SK-N-MC (cell line): Measurements from ENCODE around the gene DUSP10.

Experiments used
- EZH2 ChIP-seq: fragments of 200-600 bp; sonication (generic); IDR thresholded peaks from one replicate; pipeline ENCODE4 v1.6.1; 2017; ENCODE audit warnings: antibody characterized with exemption
- POLR2AphosphoS5 ChIP-seq: IDR thresholded peaks from 2 replicates; pipeline ENCODE4 v1.6.1; 2012; ENCODE audit warnings: mild to moderate bottlenecking, low read depth, low read length, borderline replicate concordance

DNA sequence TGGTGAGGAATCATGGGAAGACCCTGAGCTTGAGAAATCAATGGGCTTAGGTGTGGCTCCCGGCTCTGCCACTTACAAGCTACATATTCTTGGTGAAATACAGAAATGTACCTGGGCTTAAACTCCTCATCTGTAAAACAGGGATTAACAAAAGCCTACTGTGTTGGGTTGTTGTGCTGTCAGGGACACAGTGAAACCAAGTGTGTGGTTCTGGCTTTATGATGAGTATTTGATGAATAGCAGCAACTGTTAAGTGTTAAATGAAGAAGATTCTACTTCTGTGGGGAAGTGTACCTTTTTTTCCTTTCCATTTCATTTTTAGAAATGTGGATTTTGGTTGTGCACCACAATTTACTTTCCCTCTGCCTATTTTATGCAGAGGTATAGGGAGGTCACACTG is 41.1 kb upstream of the DUSP10 start:
- TF ChIP-seq POLR2AphosphoS5 (no peak), EZH2 (no peak)
